Stimulated activated naive CD8-positive, alpha-beta T cell treated with anti-CD3 and anti-CD28 coated beads, Interleukin-15, Interleukin-2, amounts not matched to agents 100 U/mL and 50 U/mL, for 24 hours (primary cell): ENCODE results near the gene JPH3.

Experiments
- ATAC-seq: fragments of 150-1000 bp; cut with Tn5 transposase; one replicate; pipeline ENCODE4 v1.10.0; 2021
- DNase-seq: peaks from one replicate; pipeline ENCODE4 v3.0.0; 2021

JPH3 gene

GRCh38 chr16:87741700-87742415, 139.6 kb downstream of the JPH3 start:
- no peak for ATAC-seq
- no peak for DNase-seq

- DNase-seq (no peak), ATAC-seq (no peak)
Measured at GRCh38 chr16:87742781-87743490, 140.6 kb downstream of the JPH3 start.

- ATAC-seq (no peak), DNase-seq (no peak)
Measured at GRCh38 chr16:87744750-87745514, 142.6 kb downstream of the JPH3 start.

GRCh38 chr16:87746178-87746577, 143.9 kb downstream of the JPH3 start:
- DNase-seq (no peak), ATAC-seq (no peak)
